LNCaP clone FGC (cell line): Measurements from ENCODE around the gene MEIS3.

Experiments used
- DNase-seq: peaks from one replicate; pipeline ENCODE4 v3.0.0-alpha.2; 2011; ENCODE audit warnings: low read depth
- H3K4me3 ChIP-seq: 2 replicates; pipeline ENCODE4 v1.5.1; 2011; ENCODE audit warnings: mild to moderate bottlenecking, low read depth, low read length, control low read depth
- TF ChIP-seq, protein P1 (sequence below): IDR thresholded peaks from 2 replicates; pipeline ENCODE4 v1.5.1; 2012; ENCODE audit warnings: mild to moderate bottlenecking; ENCODE audit not compliant: control insufficient read depth, insufficient read depth; ENCODE audit errors: extremely low read depth

Gene MEIS3

DNA sequence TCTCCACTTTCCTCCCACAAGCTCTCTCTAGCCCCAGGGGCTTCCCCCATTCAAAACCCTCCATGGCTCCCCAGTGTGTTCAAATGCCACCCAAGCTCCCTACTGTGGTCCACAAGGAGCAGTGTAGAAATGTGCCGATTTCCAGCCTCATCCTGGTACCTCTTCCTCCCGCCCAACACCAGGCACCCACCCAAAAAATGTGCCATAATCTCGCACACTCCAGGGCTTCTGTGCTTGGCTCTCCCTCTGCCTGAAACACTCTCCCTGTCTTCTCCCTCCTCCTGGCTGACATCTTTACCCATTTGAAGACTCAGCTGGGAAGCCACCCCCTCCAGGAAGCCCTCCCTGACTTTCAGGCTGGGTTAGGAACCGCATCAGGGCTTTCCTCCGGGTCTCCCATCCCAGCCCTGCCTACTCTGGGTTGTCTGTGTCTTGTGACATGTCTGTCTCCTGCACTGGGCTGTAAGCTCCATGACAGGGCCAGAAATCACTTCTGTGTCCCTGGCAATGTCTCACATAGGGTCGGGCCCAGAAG lies 16.6 kb upstream of the MEIS3 start:
- DNase-seq, result no peak
- TF ChIP-seq, protein P1, sequence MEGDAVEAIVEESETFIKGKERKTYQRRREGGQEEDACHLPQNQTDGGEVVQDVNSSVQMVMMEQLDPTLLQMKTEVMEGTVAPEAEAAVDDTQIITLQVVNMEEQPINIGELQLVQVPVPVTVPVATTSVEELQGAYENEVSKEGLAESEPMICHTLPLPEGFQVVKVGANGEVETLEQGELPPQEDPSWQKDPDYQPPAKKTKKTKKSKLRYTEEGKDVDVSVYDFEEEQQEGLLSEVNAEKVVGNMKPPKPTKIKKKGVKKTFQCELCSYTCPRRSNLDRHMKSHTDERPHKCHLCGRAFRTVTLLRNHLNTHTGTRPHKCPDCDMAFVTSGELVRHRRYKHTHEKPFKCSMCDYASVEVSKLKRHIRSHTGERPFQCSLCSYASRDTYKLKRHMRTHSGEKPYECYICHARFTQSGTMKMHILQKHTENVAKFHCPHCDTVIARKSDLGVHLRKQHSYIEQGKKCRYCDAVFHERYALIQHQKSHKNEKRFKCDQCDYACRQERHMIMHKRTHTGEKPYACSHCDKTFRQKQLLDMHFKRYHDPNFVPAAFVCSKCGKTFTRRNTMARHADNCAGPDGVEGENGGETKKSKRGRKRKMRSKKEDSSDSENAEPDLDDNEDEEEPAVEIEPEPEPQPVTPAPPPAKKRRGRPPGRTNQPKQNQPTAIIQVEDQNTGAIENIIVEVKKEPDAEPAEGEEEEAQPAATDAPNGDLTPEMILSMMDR, result no peak
- H3K4me3 ChIP-seq, result no peak overlapping the region

DNA sequence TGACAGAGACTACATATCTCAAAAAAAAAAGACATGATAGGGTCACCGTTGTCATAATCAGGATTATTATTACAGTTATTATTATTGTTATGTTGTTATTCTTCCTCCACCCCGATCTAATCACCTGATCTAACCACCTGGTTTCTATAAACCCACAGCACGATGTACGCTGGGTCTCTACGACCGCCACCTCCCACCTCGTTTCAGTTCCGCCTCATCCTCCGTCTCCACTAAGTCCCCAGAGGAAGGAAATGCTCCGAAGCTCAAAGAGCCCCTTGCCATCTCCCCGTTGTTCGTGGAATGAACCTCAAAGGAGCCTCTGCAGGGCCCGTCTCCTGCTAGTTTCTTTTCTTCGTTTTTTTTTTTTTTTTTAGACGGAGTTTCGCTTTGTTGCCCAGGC lies 15.9 kb upstream of the MEIS3 start:
- TF ChIP-seq, protein P1, result no peak
- no peak overlapping the region for H3K4me3 ChIP-seq
- no peak for DNase-seq

DNA sequence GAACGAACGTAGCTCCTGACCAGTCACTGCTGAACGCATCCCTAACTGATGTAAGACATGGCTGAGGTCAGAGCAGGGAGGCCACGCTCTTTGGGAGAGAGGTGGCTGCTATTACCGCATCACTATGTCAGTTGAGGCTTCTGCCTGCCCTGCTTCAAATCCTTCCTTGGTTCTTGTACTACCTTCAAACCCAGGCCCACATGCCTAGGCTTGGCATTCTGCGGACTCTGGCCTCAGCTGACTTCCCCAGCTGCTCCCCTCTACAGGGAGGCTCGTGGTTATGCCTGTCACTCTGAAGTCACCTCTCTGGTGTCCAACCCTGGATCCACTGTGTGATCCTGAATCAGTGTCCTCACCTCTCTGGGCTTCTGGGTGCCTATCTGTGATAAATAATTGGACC lies 14.8 kb upstream of the MEIS3 start:
- H3K4me3 ChIP-seq, result no peak overlapping the region
- TF ChIP-seq, protein P1, result no peak

DNA sequence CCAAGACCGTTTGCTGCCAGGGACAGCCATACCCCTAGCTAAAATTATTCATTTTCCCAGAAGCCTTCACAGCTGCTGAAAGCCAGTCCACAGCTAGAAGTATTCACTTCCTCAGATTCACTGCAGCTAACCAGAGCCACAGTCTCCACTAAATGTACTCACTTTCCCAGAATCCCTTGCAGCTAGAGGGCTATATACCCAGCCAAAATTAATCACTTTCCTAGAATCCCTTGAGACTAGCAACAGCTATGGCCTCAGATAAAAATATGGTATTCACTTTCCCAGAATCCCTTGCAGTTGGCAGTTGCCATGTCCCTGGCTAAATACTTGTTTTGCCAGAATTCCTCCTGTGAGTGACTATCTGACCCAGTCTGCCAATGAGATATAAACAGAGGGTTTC lies 13.8 kb upstream of the MEIS3 start:
- no peak overlapping the region for H3K4me3 ChIP-seq
- DNase-seq, result no peak
- TF ChIP-seq, protein P1, result no peak

More for the DNA sequence above, 14.8 kb upstream of the MEIS3 start:
- no peak for DNase-seq

GRCh38 chr19:47432499-47432898 lies 13.2 kb upstream of the MEIS3 start:
- no peak overlapping the region for H3K4me3 ChIP-seq
- no peak for DNase-seq
- TF ChIP-seq, protein P1, result no peak

DNA sequence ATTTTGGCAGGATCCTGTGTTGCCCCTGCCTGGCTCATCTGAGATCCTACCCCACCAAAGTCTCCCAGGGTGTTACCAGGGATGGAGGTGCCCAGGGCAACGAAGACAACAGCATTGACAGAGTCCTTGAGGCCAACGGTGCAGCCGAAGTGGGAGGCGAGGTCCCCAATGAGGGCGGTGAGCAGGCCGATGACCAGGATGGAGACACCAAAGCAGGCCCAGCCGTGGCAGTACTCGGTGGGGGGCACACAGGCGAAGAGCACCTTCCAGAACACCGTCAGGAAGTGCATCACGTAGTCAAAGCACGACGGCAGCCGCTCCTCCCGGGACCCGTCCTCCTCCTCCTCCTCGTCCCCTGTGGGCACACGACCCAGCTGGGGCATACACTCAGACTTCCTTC lies 12.8 kb upstream of the MEIS3 start:
- TF ChIP-seq, protein P1, result no peak
- no peak for DNase-seq
- H3K4me3 ChIP-seq, result no peak overlapping the region

GRCh38 chr19:47430041-47430802 lies 10.9 kb upstream of the MEIS3 start:
- TF ChIP-seq, protein P1, result no peak
- no peak for DNase-seq
- H3K4me3 ChIP-seq, result no peak overlapping the region
